PFSK-1 (cell line): ENCODE data around the gene ANKRD26.

ENCODE experiments used
- FOXP2 ChIP-seq: optimal IDR thresholded peaks from 2 replicates; pipeline ENCODE3; 2011; ENCODE audit warnings: borderline replicate concordance, control low read depth, inconsistent platforms; ENCODE audit not compliant: insufficient read depth; ENCODE audit errors: extremely low read length, extremely low read depth
- POLR2AphosphoS5 ChIP-seq: IDR thresholded peaks from 2 replicates; pipeline ENCODE4 v1.6.1; 2012; ENCODE audit warnings: low read depth, mild to moderate bottlenecking, control low read depth, low read length, moderate library complexity
- REST ChIP-seq, 2 experiments: IDR thresholded peaks; 2 replicates each; pipeline versions ENCODE4 v1.6.1 to v1.8.0; 2011 to 2012; ENCODE audit warnings: low read depth in 2 of 2, low read length in 2 of 2, control low read depth in 1 of 2, inconsistent platforms in 1 of 2, mild to moderate bottlenecking in 1 of 2, moderate library complexity in 1 of 2; ENCODE audit not compliant: insufficient read depth in 1 of 2
- SIN3A ChIP-seq: IDR thresholded peaks from 2 replicates; pipeline ENCODE4 v1.6.1; 2012; ENCODE audit warnings: mild to moderate bottlenecking, low read length, moderate library complexity, borderline replicate concordance; ENCODE audit not compliant: insufficient read depth
- TAF1 ChIP-seq: IDR thresholded peaks from 2 replicates; pipeline ENCODE4 v1.6.1; 2012; ENCODE audit warnings: low read length, control low read depth, borderline replicate concordance; ENCODE audit not compliant: insufficient read depth

The ANKRD26 gene

GRCh38 chr10:26959841-26960240, 140.5 kb downstream of the ANKRD26 start:
- TF ChIP-seq SIN3A (no peak), POLR2AphosphoS5 (no peak), REST (IDR thresholded peaks at IDR 0.05; ENCODE audit: insufficient read depth in 1 of 2, low read depth in 2 of 2, low read length in 2 of 2) (no peak), FOXP2 (no peak), TAF1 (no peak)
